HG03045 (cell line): Measurements from ENCODE around the gene FOXO3.
"Not testable (repeated sequence)": the region's sequence is repeated elsewhere in the genome, so short reads cannot be mapped to it uniquely, and the experiment has no call there.

ENCODE experiments used
- ATAC-seq: cut with Tn5 transposase; IDR thresholded peaks from one replicate; pipeline ENCODE4 v1.9.1; 2021; ENCODE audit warnings: mild to moderate bottlenecking, moderate library complexity; ENCODE audit not compliant: unreplicated experiment

Gene FOXO3

GRCh38 chr6:108656836-108657235 is 96.1 kb downstream of the FOXO3 start:
- no peak for ATAC-seq

- ATAC-seq, result no peak
Observed at GRCh38 chr6:108658174-108658573, 97.5 kb downstream of the FOXO3 start.

- ATAC-seq, result not testable (repeated sequence)
Observed at GRCh38 chr6:108658785-108659184, 98.1 kb downstream of the FOXO3 start.

- ATAC-seq, result no peak
Observed at GRCh38 chr6:108660251-108660650, 99.5 kb downstream of the FOXO3 start.

GRCh38 chr6:108661430-108661829 is 100.7 kb downstream of the FOXO3 start:
- ATAC-seq, result no peak

GRCh38 chr6:108661982-108662381 is 101.3 kb downstream of the FOXO3 start:
- no peak for ATAC-seq

- ATAC-seq, result no peak
Observed at GRCh38 chr6:108662702-108663101, 102.0 kb downstream of the FOXO3 start.

GRCh38 chr6:108663494-108664064 is 102.9 kb downstream of the FOXO3 start:
- not testable (repeated sequence) for ATAC-seq

- no peak for ATAC-seq
Observed at GRCh38 chr6:108665495-108666196, 104.9 kb downstream of the FOXO3 start.

GRCh38 chr6:108666656-108667260 is 106.0 kb downstream of the FOXO3 start:
- no peak for ATAC-seq

- no peak for ATAC-seq
Observed at GRCh38 chr6:108667993-108668392, 107.3 kb downstream of the FOXO3 start.

GRCh38 chr6:108669673-108670072 is 109.0 kb downstream of the FOXO3 start:
- no peak for ATAC-seq

- no peak for ATAC-seq
Observed at GRCh38 chr6:108671175-108671574, 110.5 kb downstream of the FOXO3 start.

GRCh38 chr6:108671790-108672189 is 111.1 kb downstream of the FOXO3 start:
- no peak for ATAC-seq

GRCh38 chr6:108672641-108673040 is 111.9 kb downstream of the FOXO3 start:
- no peak for ATAC-seq

GRCh38 chr6:108673153-108673552 is 112.4 kb downstream of the FOXO3 start:
- no peak for ATAC-seq

- ATAC-seq, result no peak
Observed at GRCh38 chr6:108673602-108674001, 112.9 kb downstream of the FOXO3 start.

- no peak for ATAC-seq
Observed at GRCh38 chr6:108675226-108676200, 114.8 kb downstream of the FOXO3 start.

GRCh38 chr6:108676555-108676954 is 115.8 kb downstream of the FOXO3 start:
- no peak for ATAC-seq

- no peak for ATAC-seq
Observed at GRCh38 chr6:108677357-108677756, 116.6 kb downstream of the FOXO3 start.

- ATAC-seq, result no peak
Observed at GRCh38 chr6:108677894-108678293, 117.2 kb downstream of the FOXO3 start.
